Activated T-helper 2 cell treated with anti-CD3 and anti-CD28 coated beads, Interferon-gamma antibody, Interleukin-2, Interleukin-4, amounts not matched to agents 10 μg/mL and 5 μg/mL and 100 μg/mL, durations not matched to agents 14 hours and 24 hours and 36 hours (primary cell): ENCODE results near the gene GAREM2. TPM values are rescaled to one million over a fixed set of nuclear protein-coding genes. Genes with fewer than 3 reads are reported as not detected.

Experiments
- DNase-seq: peaks from one replicate; pipeline ENCODE4 v3.0.0; 2021; ENCODE audit warnings: low spot score
- H3K27ac Mint-ChIP-seq: one replicate; pipeline ENCODE4 v1.8.0; 2021; ENCODE audit warnings: mixed read lengths
- H3K27me3 Mint-ChIP-seq: one replicate; pipeline ENCODE4 v1.8.0; 2021; ENCODE audit warnings: low read depth, mixed read lengths
- H3K36me3 Mint-ChIP-seq: one replicate; pipeline ENCODE4 v1.8.0; 2021; ENCODE audit warnings: low read depth, mixed read lengths
- H3K4me1 Mint-ChIP-seq: one replicate; pipeline ENCODE4 v1.8.0; 2021; ENCODE audit warnings: low read depth, mixed read lengths
- H3K4me3 Mint-ChIP-seq: one replicate; pipeline ENCODE4 v1.8.0; 2021; ENCODE audit warnings: low read depth, mild to moderate bottlenecking, moderate library complexity, mixed read lengths
- H3K9me3 Mint-ChIP-seq: one replicate; pipeline ENCODE4 v1.8.0; 2021; ENCODE audit warnings: mixed read lengths
- intact Hi-C: fragments of 100-400 bp; cut with micrococcal nuclease; formaldehyde crosslinking; loops from one replicate; pipeline ENCODE4 v1.15.1; 2023
- total RNA-seq: library from RNA; stranded (reverse); gene quantifications from 2 replicates; pipeline ENCODE4 v1.2.3, GENCODE V29; 2022

The GAREM2 gene
- total RNA-seq = 3.9 and 5.9 TPM in 2 replicates

- DNase-seq = no peak
- Mint-ChIP-seq H3K4me3 (peak within 1 kb of the TSS; percentile 88), H3K36me3 (no peaks in the 10 kb centered on the region), H3K9me3 (no peaks in the 10 kb centered on the region), H3K27me3 (peaks cover 37% of the 10 kb centered on the region), H3K27ac (no peak within 1 kb of the TSS), H3K4me1 (peaks cover 7% of the 10 kb centered on the region)
- intact Hi-C loops = loop anchor here (5.0 to 10.0 kb wide), 2 partner anchors 159 to 302 kb away; partner anchors contain the start of gene OTOF
These were observed at the start of gene GAREM2 for GRCh38 chr2:26172871-26173775. GAREM2 (plus strand) TSS chr2:26173088; CDS start chr2:26173221, 133 bp downstream.

GRCh38 chr2:26123426-26123825, 49.5 kb upstream of the GAREM2 start:
- H3K9me3 Mint-ChIP-seq = no peaks in the 10 kb centered on the region
- H3K27me3 Mint-ChIP-seq = no peaks in the 10 kb centered on the region
- peaks cover 7% of the 10 kb centered on the region for H3K4me1 Mint-ChIP-seq
- peaks cover 21% of the 10 kb centered on the region for H3K36me3 Mint-ChIP-seq
- no peak overlapping the region for H3K4me3 Mint-ChIP-seq
- intact Hi-C loops = no loop called here
- no peak overlapping the region for H3K27ac Mint-ChIP-seq
- DNase-seq = no peak

- H3K9me3 Mint-ChIP-seq = no peaks in the 10 kb centered on the region
- peaks cover 40% of the 10 kb centered on the region for H3K36me3 Mint-ChIP-seq
- peaks cover 19% of the 10 kb centered on the region for H3K4me1 Mint-ChIP-seq
- DNase-seq = no peak
- no peaks in the 10 kb centered on the region for H3K27me3 Mint-ChIP-seq
- H3K27ac Mint-ChIP-seq = no peak overlapping the region
- intact Hi-C loops = no loop called here
- H3K4me3 Mint-ChIP-seq = no peak overlapping the region
These were observed 46.8 kb upstream of the GAREM2 start for GRCh38 chr2:26126074-26126473.

- Mint-ChIP-seq H3K4me1 (peaks cover 22% of the 10 kb centered on the region), H3K9me3 (no peaks in the 10 kb centered on the region), H3K27me3 (no peaks in the 10 kb centered on the region), H3K27ac (no peak overlapping the region), H3K4me3 (no peak overlapping the region), H3K36me3 (peaks cover 41% of the 10 kb centered on the region)
- DNase-seq = no peak
- intact Hi-C loops = no loop called here
These were observed 44.7 kb upstream of the GAREM2 start for GRCh38 chr2:26128176-26128575.

- Mint-ChIP-seq H3K4me1 (peaks cover 19% of the 10 kb centered on the region), H3K9me3 (no peaks in the 10 kb centered on the region), H3K27me3 (no peaks in the 10 kb centered on the region), H3K27ac (peak overlapping the region; percentile 15), H3K4me3 (no peak overlapping the region), H3K36me3 (peaks cover 53% of the 10 kb centered on the region)
- intact Hi-C loops = no loop called here
- no peak for DNase-seq
These were observed 42.1 kb upstream of the GAREM2 start for GRCh38 chr2:26130763-26131162.

- Mint-ChIP-seq H3K4me1 (peaks cover 6% of the 10 kb centered on the region), H3K27ac (no peak overlapping the region), H3K27me3 (no peaks in the 10 kb centered on the region), H3K36me3 (peaks cover 25% of the 10 kb centered on the region), H3K4me3 (no peak overlapping the region), H3K9me3 (no peaks in the 10 kb centered on the region)
- no peak for DNase-seq
- intact Hi-C loops = no loop called here
These were observed 36.4 kb upstream of the GAREM2 start for GRCh38 chr2:26136451-26136850.

GRCh38 chr2:26139269-26140183, 33.4 kb upstream of the GAREM2 start:
- Mint-ChIP-seq H3K4me1 (peaks cover 2% of the 10 kb centered on the region), H3K27ac (no peak overlapping the region), H3K27me3 (no peaks in the 10 kb centered on the region), H3K36me3 (peaks cover 15% of the 10 kb centered on the region), H3K4me3 (no peak overlapping the region), H3K9me3 (no peaks in the 10 kb centered on the region)
- no peak for DNase-seq
- intact Hi-C loops = no loop called here

GRCh38 chr2:26141145-26141769, 31.6 kb upstream of the GAREM2 start:
- H3K9me3 Mint-ChIP-seq = no peaks in the 10 kb centered on the region
- no peaks in the 10 kb centered on the region for H3K36me3 Mint-ChIP-seq
- no peaks in the 10 kb centered on the region for H3K27me3 Mint-ChIP-seq
- no peak overlapping the region for H3K27ac Mint-ChIP-seq
- peaks cover 3% of the 10 kb centered on the region for H3K4me1 Mint-ChIP-seq
- intact Hi-C loops = no loop called here
- DNase-seq = no peak
- no peak overlapping the region for H3K4me3 Mint-ChIP-seq

- no peak overlapping the region for H3K27ac Mint-ChIP-seq
- H3K4me3 Mint-ChIP-seq = no peak overlapping the region
- intact Hi-C loops = no loop called here
- no peaks in the 10 kb centered on the region for H3K9me3 Mint-ChIP-seq
- peaks cover 3% of the 10 kb centered on the region for H3K4me1 Mint-ChIP-seq
- H3K27me3 Mint-ChIP-seq = peaks cover 5% of the 10 kb centered on the region
- no peak for DNase-seq
- H3K36me3 Mint-ChIP-seq = no peaks in the 10 kb centered on the region
These were observed 28.9 kb upstream of the GAREM2 start for GRCh38 chr2:26144031-26144430.

- peaks cover 11% of the 10 kb centered on the region for H3K27me3 Mint-ChIP-seq
- H3K27ac Mint-ChIP-seq = no peak overlapping the region
- H3K9me3 Mint-ChIP-seq = no peaks in the 10 kb centered on the region
- peak; percentile 44 for DNase-seq
- H3K4me1 Mint-ChIP-seq = peaks cover 3% of the 10 kb centered on the region
- intact Hi-C loops = loop anchor here (1.0 kb wide), 3 partner anchors 57 to 194 kb away; no protein-coding TSS in a partner anchor
- H3K4me3 Mint-ChIP-seq = no peak overlapping the region
- H3K36me3 Mint-ChIP-seq = no peaks in the 10 kb centered on the region
These were observed 27.8 kb upstream of the GAREM2 start for GRCh38 chr2:26144953-26145680.

- H3K27ac Mint-ChIP-seq = no peak overlapping the region
- no peaks in the 10 kb centered on the region for H3K9me3 Mint-ChIP-seq
- H3K27me3 Mint-ChIP-seq = peaks cover 27% of the 10 kb centered on the region
- no peak for DNase-seq
- H3K36me3 Mint-ChIP-seq = no peaks in the 10 kb centered on the region
- peaks cover 3% of the 10 kb centered on the region for H3K4me1 Mint-ChIP-seq
- H3K4me3 Mint-ChIP-seq = no peak overlapping the region
- intact Hi-C loops = no loop called here
These were observed 24.4 kb upstream of the GAREM2 start for GRCh38 chr2:26148501-26148900.

GRCh38 chr2:26150243-26150642, 22.6 kb upstream of the GAREM2 start:
- no peak for DNase-seq
- Mint-ChIP-seq H3K4me1 (no peaks in the 10 kb centered on the region), H3K4me3 (no peak overlapping the region), H3K27me3 (peaks cover 31% of the 10 kb centered on the region), H3K36me3 (no peaks in the 10 kb centered on the region), H3K9me3 (no peaks in the 10 kb centered on the region), H3K27ac (no peak overlapping the region)
- intact Hi-C loops = no loop called here
